Heart left ventricle (tissue), 16 donors: Measurements from ENCODE around the gene SIL1. TPM values are rescaled to one million over a fixed set of nuclear protein-coding genes. Genes with fewer than 3 reads are reported as not detected.
A peak's percentile ranks its signal among the peaks of the same experiment; 100 is the strongest.

ENCODE experiments used
- ATAC-seq, 4 donors: fragments of 200-7000 bp; cut with Tn5 transposase; one replicate each; pipeline ENCODE4 v1.9.1; 2020 to 2022; ENCODE audit warnings: moderate library complexity in 4 of 4, mild to moderate bottlenecking in 3 of 4, moderate number of reproducible peaks in 1 of 4
- DNase-seq, 5 donors: peaks; one replicate each; pipeline ENCODE4 v3.0.0-alpha.2; 2020
- H3K27ac ChIP-seq, 12 donors: fragments of 200-600 bp; sonication (generic) in 4 of 12; one replicate each; pipeline versions ENCODE4 v1.5.0 to v1.8.0; 2016 to 2022; ENCODE audit warnings: mild to moderate bottlenecking in 2 of 12
- H3K27me3 ChIP-seq, 9 donors: fragments of 200-600 bp; sonication (generic) in 2 of 9; one replicate each; pipeline versions ENCODE4 v1.5.1 to v1.8.0; 2016 to 2022; ENCODE audit warnings: mild to moderate bottlenecking in 3 of 9
- H3K36me3 ChIP-seq, 9 donors: fragments of 200-600 bp; sonication (generic) in 2 of 9; one replicate each; pipeline versions ENCODE4 v1.5.0 to v1.8.0; 2018 to 2022; ENCODE audit warnings: mild to moderate bottlenecking in 2 of 9
- H3K4me1 ChIP-seq, 12 donors: fragments of 200-600 bp; sonication (generic) in 4 of 12; one replicate each; pipeline versions ENCODE4 v1.5.0 to v1.8.0; 2016 to 2022; ENCODE audit warnings: mild to moderate bottlenecking in 3 of 12
- H3K4me3 ChIP-seq, 12 donors: fragments of 200-600 bp; sonication (generic) in 4 of 12; one replicate each; pipeline versions ENCODE4 v1.5.0 to v1.8.0; 2017 to 2022; ENCODE audit warnings: mild to moderate bottlenecking in 9 of 12, moderate library complexity in 4 of 12
- H3K9me3 ChIP-seq, 12 donors: fragments of 200-600 bp; sonication (generic) in 4 of 12; one replicate each; pipeline versions ENCODE4 v1.5.0 to v1.8.0; 2016 to 2022; ENCODE audit warnings: mild to moderate bottlenecking in 1 of 12
- CTCF ChIP-seq, 12 donors: fragments of 200-600 bp; sonication (generic) in 4 of 12; IDR thresholded peaks; one replicate each; pipeline versions ENCODE4 v1.5.0 to v1.8.0; 2018 to 2022; ENCODE audit warnings: antibody characterized with exemption in 12 of 12, mild to moderate bottlenecking in 5 of 12
- POLR2A ChIP-seq, 2 donors: fragments of 450-650 bp; IDR thresholded peaks; one replicate each; pipeline ENCODE4 v1.6.1; 2017; ENCODE audit warnings: antibody characterized with exemption in 2 of 2, mild to moderate bottlenecking in 2 of 2, moderate library complexity in 2 of 2
- WGBS, 4 donors: extraction: QIAGEN DNeasy Blood & Tissue Kit in 2 of 4; methylation state at CpG; one replicate each; pipeline versions ENCODE4 v1.1.5 to v1.1.7; 2013 to 2018; 5-methylcytosine and 5-hydroxymethylcytosine counted together
- intact Hi-C, 10 donors: fragments of 100-400 bp; cut with DNase I; formaldehyde crosslinking; loops; one replicate each; pipeline versions ENCODE4 v1.11.1 to v1.14.2; 2022
- polyA plus RNA-seq, 2 donors: library from polyadenylated mRNA; stranded (reverse); fragments of 200-250 nt; gene quantifications; one replicate each; pipeline ENCODE4 v1.2.3, GENCODE V29; 2013
- total RNA-seq, 9 donors: library from RNA; depleted of rRNA in 2 of 9; stranded (reverse); fragments of >200 nt in 2 of 9; fragmentation: NEBNext Ultra II Directional in 3 of 9; extraction: Animal tissue kit (Norgen Biotek cat#: 25700) in 3 of 9; gene quantifications; one replicate each; pipeline versions ENCODE4 v1.1.0 to v1.2.4, GENCODE V29; 2016 to 2023
- donor health status: ischemic (EF 13 %, LVEDD 7.1; RV severe dilation, severe dysfunction).
- donor health status: healthy with polysubstance abuse.
- donor health status: DM: no; HTN: yes; CAD: no.
- donor health status: DM: no; HTN: no; CAD: no.
- donor health status: ischemic (EF 25% LVEDD 6.9; RV normal size, moderate dysfunction).
- donor health status: ischemic (EF 25% LVEDD 5.7; RV mildly dilated, moderate dysfunction).
- donor health status: healthy.
- donor health status: DM: yes; HTN: yes; CAD: no.
- donor health status: ischemic (EF 35%, LVEDD 5.7; RV mildly dilated, moderate dysfunction).
- donor health status: nonischemic (EF 11% LVEDD 7.7; RV severe dilation, severe dysfunction).
- donor health status: DM: yes; HTN: yes; CAD: no.
- donor health status: PGD.
- donor health status: ischemic (EF 29% LVEDD 5.4; RV normal size, mild dysfunction).
- donor health status: nonischemic (EF 23%, LVEDD 6.1; RV moderate dilation, normal function).

SIL1 gene
- total and polyA plus RNA-seq, 11 donors = 33.8 to 341 (median 40.2) TPM

- ATAC-seq (no peak), DNase-seq (no peak)
- Histone ChIP-seq H3K36me3 (no peaks in the 10 kb centered on the region), H3K27ac (no peak overlapping the region), H3K27me3 (no peaks in the 10 kb centered on the region), H3K9me3 (no peaks in the 10 kb centered on the region), H3K4me3 (no peak overlapping the region), H3K4me1 (peaks cover 0 to 45% (median 8%) of the 10 kb centered on the region in 12 donors)
- intact Hi-C loops = no loop called here
- WGBS, 4 donors = 88 to 98% (median 94%) methylated on average over 4 of the region's 4 CpGs
- TF ChIP-seq CTCF (IDR thresholded peaks at IDR 0.05) (no peak), POLR2A (IDR thresholded peaks at IDR 0.05) (no peak)
These were observed 235.4 kb downstream of the SIL1 start for GRCh38 chr5:138962614-138963370.

GRCh38 chr5:138961729-138962128, 236.4 kb downstream of the SIL1 start:
- intact Hi-C loops = no loop called here
- Histone ChIP-seq H3K4me1 (peaks cover 0 to 37% (median 5%) of the 10 kb centered on the region in 12 donors), H3K4me3 (no peak overlapping the region), H3K9me3 (no peaks in the 10 kb centered on the region), H3K36me3 (no peaks in the 10 kb centered on the region), H3K27ac (peak overlapping the region in 1 of 12 donors; percentile 37), H3K27me3 (no peaks in the 10 kb centered on the region)
- 78 to 86% (median 80%) methylated on average over 1 of the region's 1 CpG for WGBS, 4 donors
- ATAC-seq (no peak), DNase-seq (no peak)
- TF ChIP-seq CTCF (IDR thresholded peaks at IDR 0.05) = no peak
- TF ChIP-seq POLR2A (IDR thresholded peaks at IDR 0.05) = no peak

GRCh38 chr5:138961221-138961620, 236.9 kb downstream of the SIL1 start:
- H3K27me3 ChIP-seq = no peaks in the 10 kb centered on the region
- H3K27ac ChIP-seq = peak overlapping the region in 1 of 12 donors; percentile 37
- H3K4me1 ChIP-seq = peaks cover 0 to 32% (median 5%) of the 10 kb centered on the region in 12 donors
- TF ChIP-seq CTCF (IDR thresholded peaks at IDR 0.05) (no peak), POLR2A (IDR thresholded peaks at IDR 0.05) (no peak)
- no peaks in the 10 kb centered on the region for H3K9me3 ChIP-seq
- H3K36me3 ChIP-seq = no peaks in the 10 kb centered on the region
- DNase-seq (no peak), ATAC-seq (no peak)
- 91 to 100% (median 99%) methylated on average over 1 of the region's 1 CpG for WGBS, 4 donors
- no peak overlapping the region for H3K4me3 ChIP-seq
- intact Hi-C loops = no loop called here

- DNase-seq (no peak), ATAC-seq (no peak)
- intact Hi-C loops = no loop called here
- peaks cover 0 to 35% (median 10%) of the 10 kb centered on the region in 12 donors for H3K4me1 ChIP-seq
- TF ChIP-seq CTCF (IDR thresholded peaks at IDR 0.05) (no peak), POLR2A (IDR thresholded peaks at IDR 0.05) (no peak)
- no peaks in the 10 kb centered on the region for H3K9me3 ChIP-seq
- no peak overlapping the region for H3K4me3 ChIP-seq
- H3K27me3 ChIP-seq = no peaks in the 10 kb centered on the region
- H3K27ac ChIP-seq = no peak overlapping the region
- no peaks in the 10 kb centered on the region for H3K36me3 ChIP-seq
- 80 to 82% (median 80%) methylated on average over 5 of the region's 5 CpGs for WGBS, 4 donors
These were observed 237.9 kb downstream of the SIL1 start for GRCh38 chr5:138960145-138960692.
